Stimulated activated CD8-positive, alpha-beta memory T cell treated with anti-CD3 and anti-CD28 coated beads, Interleukin-2, amount 100 ng/mL, for 48 hours (primary cell): ENCODE results near the gene AEBP2.
A peak's percentile ranks its signal among the peaks of the same experiment; 100 is the strongest.
"Not testable (repeated sequence)": the region's sequence is repeated elsewhere in the genome, so short reads cannot be mapped to it uniquely, and the experiment has no call there.

Experiments used
- DNase-seq, 2 donors: peaks; one replicate each; pipeline ENCODE4 v3.0.0-alpha.2; 2020; ENCODE audit warnings: low read depth in 2 of 2

AEBP2 gene

DNA sequence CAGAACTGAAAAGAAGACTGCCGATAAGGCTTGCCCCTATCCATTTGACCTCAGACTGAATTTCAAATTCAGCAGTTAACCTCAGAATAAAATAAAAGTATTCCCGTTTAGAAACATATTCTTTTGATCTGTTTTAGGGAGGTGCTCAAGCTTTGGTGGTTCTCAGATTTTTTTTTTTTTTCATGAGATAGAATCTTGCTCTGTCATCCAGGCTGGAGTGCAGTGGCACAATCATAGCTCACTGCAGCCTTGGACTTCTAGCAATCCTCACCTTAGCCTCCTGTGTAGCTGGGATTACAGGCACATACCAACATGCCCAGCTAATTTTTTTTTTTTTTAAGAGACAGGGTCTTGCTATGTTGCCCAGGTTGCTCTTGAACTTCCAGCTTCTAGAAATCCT, 15.5 kb downstream of the AEBP2 start:
- no peak for DNase-seq

DNA sequence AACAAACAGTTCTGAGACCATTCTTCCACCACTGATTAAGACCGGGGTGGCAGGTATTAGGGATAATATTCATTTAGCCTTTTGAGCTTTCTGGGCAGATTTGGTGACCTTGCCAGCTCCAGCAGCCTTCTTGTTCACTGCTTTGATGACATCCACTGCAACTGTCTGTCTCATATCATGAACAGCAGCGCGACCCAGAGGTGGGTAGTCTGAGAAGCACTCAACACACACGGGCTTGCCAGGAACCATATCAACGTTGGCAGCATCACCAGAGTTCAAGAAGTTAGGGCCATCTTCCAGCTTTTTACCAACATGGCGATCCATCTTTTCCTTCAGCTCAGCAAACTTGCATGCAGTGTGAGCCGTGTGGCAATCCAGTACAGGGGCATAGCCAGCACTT, 16.9 kb downstream of the AEBP2 start:
- no peak for DNase-seq

DNA sequence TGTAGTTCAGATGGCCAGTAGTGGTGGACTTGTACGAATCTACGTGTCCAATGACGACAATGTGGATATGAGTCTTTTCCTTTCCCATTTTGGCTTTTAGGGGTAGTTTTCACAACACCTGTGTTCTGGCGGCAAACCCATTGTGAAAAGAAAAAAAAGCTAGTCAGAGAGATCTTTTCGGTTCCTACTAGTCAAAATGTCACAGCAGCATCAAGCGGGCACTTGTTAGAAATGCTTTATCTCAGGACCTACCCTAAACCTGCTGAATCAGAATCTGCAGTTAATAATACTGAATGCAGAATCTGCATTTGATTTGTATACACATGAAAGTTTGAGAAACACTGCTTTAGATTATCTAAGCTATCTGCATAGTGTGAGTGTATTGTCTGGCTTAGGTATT, 18.3 kb downstream of the AEBP2 start:
- no peak for DNase-seq

DNA sequence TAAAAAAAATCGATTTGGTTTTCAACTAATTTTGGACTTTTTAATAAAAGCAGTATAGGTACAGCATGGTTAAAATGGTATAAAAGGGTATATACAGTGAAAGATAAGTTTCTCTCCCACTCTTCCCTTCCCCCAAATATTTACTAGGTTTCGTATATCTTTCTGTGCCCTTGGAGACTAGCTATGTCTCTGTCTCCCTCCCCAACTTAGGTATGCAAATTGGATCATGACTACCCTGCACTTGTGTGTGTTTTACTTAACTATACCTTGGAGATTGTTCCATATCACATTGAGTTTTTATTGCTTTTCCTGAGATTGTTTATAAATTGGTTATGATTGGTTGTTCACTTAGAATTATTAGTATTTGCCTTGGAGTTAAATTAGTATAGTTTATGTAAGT, 19.4 kb downstream of the AEBP2 start:
- DNase-seq, result no peak

DNA sequence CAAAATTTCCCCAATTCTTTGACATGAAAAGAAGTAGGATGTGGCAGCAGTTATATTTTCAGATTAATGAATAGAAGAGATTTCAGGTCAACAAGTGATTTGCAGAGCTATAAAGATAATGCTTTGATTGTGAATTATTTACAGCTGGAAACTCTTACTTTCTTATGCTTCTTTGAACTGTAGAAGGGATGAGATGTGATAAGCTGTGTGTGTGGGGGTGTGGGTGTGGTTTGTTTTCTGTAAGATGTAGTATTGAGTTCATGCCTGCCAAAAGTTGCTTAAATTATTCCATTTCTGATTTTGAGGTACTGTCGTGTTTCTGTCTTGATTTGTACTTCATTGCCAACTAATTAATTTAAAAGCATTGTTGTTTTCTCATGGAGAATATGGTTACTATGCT, 22.7 kb downstream of the AEBP2 start:
- no peak for DNase-seq

DNA sequence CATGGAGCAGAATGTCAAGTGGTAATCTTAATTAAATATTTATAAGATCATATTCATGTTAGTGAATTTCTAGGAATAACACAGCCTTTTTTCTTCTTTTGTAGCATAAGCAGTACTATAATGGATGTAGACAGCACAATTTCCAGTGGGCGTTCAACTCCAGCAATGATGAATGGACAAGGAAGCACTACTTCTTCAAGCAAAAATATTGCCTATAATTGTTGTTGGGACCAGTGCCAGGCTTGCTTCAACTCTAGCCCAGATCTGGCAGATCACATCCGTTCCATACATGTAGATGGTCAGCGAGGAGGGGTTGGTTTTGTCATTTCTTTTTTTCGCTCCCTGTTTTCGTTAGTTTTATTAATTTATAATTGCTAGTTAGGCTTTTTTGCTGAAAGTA, 23.1 kb downstream of the AEBP2 start:
- no peak for DNase-seq

DNA sequence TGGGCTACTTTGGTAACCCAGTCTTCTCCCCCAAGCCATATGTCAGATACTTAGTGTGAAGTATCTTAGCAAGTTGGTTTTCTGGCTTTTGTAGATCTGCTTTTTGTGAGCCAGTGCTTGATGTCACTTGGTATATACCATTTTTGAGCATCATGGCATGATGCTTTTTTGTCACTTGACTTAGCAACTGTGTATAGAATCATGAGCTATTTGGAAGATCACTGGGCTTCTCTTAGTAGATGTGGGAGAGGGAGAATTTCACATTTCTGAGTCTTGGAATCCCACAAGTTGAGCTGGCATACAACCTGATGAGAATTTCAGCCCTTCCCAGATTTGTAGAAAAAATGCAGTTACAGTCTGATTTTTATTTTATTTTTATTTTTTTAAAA, 24.9 kb downstream of the AEBP2 start:
- DNase-seq, result no peak

DNA sequence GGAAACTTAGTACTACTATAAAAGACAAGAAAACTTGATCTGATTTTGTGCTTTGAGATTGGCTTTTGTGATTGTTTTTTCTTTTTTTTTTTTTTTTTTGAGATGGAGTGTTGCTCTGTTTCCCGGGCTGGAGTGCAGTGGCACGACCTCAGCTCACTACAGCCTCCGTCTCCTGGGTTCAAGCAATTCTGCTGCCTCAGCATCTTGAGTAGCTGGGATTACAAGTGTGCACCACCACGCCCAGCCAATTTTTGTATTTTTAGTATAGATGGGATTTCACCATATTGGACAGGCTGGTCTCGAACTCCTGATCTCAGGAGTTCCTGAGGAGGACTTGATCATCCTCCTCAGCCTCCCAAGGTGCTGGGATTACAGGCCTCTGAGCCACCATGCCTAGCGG, 26.4 kb downstream of the AEBP2 start:
- no peak for DNase-seq

DNA sequence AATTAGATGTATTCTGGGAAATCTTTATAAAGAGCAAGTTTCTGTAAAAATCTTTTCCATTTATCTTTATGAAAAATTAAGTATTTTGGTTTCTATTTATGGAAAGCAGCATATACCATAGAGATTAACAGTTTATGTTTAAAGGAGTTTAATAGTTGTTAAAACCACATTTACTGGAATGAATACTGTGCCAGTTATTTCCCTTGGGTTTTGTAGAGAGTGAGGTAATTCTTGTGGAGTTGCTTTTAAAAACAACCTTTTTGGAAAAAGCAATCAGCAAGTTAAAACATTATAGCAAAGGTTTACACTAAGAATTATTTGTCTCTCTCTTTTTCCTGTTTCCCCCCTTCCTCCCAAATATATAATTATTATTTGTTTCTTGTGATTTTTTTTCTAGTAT, 34.9 kb downstream of the AEBP2 start:
- no peak for DNase-seq

DNA sequence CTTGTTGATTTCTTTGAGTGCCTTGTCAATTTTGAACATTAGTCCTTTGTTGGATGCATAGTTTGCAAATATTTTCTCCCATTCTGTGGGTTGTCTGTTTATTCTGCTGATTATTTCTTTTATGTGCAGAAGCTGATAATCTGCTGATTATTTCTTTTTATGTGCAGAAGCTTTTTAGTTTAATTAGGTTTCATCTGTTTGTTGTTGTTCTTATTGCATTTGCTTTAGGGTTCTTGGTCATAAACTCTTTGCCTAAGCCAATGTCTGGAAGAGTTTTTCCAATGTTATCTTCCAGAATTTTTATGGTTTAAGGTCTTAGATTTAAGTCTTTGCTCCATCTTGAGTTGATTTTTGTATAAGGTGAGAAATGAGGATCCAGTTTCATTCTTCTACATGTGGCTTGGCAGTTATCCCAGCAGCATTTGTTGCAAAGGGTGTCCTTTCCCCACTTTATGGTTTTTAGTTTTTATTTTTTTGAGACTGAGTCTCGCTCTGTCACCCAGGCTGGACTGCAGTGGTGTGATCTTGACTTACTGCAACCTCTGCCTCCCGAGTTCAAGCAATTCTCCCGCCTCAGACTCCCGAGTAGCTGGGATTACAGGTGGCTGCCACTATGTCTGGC, 36.7 kb downstream of the AEBP2 start:
- not testable (repeated sequence) for DNase-seq

DNA sequence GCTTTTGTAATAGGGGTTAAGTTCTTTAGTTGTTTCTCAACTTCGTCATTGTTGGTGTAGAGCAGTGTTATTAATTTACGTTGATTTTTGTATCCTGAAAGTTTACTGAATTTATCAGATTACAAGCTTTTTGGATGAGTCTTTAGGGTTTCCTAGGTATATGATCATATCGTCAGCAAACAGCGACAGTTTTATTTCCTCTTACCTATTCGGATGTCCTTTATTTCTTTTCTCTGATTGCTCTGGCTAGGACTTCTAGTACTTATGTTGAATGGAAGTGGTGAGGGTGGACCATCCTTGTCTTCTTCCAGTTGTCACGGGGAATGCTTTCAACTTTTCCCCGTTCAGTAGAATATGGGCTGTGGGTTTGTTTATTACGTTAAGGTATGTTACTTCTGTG, 37.8 kb downstream of the AEBP2 start:
- no peak for DNase-seq

DNA sequence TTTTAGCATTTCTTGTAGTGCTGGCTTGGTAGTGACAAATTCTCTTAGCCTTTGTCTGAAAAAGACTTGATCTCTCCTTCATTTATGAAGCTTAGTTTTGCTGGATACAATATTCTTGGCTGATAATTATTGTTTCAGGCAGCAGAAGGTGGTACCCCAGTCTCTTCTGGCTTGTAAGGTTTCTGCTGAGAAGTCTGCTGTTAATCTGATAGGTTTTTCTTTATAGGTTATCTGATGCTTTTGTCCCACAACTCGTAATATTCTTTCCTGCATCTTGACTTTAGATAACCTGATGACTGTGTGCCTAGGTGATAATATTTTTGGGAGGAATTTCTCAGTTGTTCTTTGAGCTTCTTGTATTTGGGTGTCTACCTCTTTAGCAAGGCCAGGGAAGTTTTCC, 41.2 kb downstream of the AEBP2 start:
- DNase-seq, result no peak

DNA sequence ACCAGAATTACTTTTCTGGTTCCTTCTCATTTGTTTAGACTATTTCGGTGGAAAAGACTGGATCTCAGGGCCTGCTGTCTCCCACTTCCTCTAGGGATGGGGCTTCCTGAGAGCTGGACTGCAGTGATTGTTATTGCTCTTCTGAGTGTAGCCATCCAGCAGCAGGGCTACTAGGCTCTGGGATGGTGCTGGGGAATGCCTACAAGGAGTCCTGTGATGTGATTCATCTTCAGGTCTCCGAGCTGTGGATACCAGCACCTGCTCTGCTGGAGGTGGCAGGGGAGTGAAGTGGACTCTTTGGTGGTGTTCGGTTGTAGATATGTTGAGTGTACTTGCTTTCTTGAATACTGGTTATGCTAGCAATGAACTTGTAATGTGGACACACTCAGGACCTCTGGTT, 42.7 kb downstream of the AEBP2 start:
- DNase-seq, result no peak

DNA sequence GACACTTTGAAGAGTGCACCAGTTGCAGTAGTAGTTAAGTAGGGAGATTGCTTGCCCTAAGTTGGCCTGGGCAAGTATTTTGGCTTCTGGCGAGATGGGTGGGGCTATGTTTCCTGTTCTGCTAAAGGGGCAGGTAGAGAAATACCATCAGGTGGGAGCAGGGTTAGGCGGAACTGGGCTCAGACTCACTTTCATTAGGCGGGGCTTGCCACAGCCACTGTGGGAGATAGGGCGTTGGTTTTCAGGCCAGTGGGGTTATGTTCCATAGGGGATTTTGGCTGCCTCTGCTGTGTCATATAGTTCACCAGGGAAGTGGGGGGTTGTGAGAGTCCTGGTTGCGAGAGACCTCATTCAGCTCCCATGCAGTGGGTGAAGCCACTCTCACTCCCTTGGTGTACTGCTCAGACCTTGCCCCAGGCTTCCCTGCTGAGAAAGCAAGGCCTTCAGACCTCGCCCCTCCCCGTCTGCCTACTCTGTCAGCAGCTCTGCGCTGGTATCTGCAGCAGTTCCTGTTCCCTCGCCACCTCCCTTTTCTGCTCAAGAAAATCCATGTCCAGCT, 43.3 kb downstream of the AEBP2 start:
- peak; percentile 59 to 61 for DNase-seq

DNA sequence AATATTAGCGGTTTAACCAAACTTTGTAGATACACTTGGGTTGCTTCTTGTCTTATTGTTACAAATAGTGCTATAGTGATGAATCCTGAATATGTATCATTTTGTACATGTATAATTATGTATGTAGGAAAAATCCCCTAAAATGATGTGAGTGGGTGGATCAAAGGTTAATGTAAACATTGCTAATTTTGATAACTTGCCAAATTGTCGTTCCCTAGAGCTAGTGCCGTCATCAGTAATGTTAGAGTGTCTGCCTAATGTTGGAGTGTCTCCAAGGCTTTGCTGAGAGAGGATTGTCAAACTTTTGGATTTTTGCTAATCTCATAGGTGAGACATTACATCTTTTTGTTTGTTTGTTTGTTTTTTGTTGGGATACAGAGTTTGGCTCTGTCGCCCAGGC, 44.4 kb downstream of the AEBP2 start:
- no peak for DNase-seq

DNA sequence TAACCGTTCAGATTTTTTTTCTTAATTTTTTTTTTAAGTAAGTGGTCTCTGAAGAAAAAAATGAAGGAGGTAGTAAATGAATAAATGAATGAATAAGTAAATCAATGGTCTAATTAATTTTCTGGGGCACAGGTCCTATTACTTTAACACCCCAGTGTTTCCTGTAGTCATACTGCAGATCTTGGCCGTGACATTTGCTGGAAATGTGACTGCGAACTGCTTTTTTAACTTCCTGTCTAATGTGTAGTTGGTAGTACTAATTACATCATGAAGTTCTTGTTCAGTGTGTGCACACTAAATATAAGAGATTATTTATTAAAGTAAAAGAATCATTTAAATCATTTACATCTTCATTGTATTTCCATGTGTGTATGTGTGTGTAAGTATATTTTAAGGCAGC, 45.4 kb downstream of the AEBP2 start:
- DNase-seq, result no peak

DNA sequence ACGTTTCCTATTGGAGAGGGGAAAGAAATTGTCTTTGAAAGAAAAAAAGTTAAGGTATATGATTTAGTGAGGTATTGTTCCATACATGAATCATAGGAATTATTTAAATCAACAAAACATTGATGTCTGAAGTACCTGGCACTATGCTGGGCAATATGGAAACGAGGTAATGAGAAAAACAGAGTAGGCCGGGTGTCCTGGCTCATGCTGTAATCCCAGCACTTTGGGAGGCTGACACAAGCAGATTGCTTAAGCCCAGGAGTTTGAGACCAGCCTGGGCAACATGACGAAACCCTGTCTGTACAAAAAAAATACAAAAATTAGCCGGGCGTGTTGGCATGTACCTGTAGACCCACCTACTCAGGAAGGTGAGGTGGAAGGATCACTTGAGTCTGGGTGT, 45.9 kb downstream of the AEBP2 start:
- no peak for DNase-seq

DNA sequence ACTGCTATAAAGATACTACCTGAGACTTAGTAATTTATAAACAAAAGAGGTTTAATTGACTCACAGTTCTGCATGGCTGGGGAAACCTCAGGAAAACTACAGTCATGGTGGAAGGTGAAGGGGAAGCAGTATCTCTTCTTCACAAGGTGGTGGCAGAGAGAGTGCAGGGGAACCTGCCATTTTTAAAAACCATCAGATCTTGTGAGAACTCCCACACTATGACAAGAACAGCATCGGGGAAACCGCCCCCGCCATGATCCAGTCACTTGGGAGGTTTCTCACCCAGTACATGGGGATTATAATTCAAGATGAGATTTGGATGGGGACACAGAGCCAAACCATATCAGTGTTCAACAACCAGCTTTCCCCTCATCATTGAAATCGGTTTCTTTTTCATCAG, 49.9 kb downstream of the AEBP2 start:
- DNase-seq, result no peak

DNA sequence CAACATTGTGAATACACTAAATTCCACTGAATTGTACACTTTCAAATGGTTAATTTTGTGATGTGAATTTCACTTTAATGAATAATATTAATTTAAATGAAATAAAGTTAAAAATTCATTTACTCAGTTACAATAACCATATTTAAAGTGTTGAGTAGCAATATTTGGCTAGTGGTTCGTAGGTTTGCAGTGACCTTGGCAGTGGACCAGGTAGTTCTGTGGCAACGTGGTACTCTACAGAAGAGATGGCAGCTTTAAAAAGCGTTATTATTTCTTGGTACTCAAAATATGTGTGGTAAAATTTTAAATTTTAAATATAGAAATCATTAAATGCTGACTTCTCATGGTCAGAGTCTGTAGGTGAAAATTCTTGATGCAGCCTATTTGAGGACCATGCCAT, 51.6 kb downstream of the AEBP2 start:
- DNase-seq, result no peak

DNA sequence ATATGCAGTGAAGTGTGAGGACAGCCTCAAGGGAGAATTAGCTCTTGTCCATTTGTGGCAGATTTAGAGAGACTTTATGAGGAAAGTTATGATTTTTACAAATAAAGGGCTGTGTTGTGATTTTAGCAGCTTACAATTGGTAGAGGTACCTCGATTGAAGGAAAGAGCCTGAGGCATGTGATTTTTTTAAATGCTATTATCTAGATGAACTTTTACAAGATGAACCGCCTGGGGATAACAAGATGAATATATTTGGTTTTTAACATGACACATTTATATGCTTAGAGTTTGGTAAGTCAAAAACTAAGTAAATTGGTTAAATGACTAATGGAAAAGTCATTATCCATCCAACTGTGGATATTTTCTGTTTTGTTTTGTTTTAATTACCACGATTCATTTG, 52.6 kb downstream of the AEBP2 start:
- no peak for DNase-seq

DNA sequence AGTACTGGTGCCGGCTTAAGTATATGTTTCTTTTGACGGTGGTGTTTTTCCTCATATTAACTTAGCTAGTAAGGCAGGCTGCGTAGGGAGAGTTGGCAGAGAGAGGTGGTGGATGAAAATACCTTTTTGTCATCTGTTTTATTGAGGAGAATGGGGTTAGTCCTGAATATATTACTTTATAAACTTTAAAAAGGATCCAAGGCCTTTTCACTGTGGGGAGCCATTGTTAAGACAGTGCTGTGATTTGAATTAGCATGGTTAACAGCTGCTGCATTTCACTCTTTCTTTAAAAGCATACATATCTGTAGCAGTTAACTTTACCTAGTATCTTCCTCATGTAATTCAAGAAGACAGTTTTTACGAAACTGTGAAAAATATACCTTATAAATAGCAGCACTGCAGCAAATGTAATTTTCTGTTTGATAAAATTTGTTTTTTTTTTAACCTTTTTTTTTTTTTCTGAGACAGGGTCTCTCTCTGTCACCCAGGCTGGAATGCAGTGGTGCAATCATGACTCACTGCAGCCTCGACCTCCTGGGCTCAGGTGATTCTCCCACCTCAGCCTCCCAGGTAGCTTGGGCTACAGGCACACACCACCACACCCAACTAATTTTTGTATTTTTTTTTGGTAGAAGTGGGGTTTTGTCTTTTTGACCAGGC, 57.1 kb downstream of the AEBP2 start:
- no peak for DNase-seq

DNA sequence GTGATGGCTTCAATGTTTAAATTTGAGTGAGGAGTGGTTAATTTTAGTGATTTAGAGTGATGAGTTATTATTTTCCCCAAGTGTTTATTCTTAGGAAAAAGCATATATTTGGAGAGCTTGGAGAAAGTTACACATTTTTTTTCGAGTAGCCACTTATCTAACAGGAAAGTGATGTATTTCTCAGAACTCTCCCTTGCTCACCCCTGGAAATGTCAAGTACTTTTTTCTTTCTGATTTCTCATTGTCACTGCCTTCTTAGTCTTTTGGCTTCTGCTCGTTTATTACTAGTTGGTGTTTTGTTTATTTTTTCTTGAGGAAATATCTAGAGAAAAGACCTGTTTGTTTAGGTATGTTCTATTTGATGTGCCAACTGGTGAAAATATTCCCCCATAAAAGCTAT, 58.8 kb downstream of the AEBP2 start:
- no peak for DNase-seq

DNA sequence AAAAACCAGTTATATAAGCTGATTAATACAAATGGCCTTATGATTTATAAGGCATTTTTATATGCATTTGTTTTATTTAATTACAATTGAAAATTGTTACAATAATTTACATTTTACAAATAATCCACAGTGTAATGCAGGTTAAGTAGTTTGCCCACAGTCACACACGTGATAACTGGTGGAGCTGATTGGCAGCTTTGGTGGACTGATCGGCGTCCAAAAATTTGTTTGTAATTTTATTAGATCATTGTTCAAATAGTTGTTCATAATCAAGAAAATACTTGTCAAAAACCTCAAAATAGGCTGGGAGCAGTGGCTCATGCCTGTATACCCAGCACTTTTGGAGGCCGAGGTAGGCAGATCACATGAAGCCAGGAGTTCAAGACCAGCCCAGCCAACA, 59.7 kb downstream of the AEBP2 start:
- no peak for DNase-seq

DNA sequence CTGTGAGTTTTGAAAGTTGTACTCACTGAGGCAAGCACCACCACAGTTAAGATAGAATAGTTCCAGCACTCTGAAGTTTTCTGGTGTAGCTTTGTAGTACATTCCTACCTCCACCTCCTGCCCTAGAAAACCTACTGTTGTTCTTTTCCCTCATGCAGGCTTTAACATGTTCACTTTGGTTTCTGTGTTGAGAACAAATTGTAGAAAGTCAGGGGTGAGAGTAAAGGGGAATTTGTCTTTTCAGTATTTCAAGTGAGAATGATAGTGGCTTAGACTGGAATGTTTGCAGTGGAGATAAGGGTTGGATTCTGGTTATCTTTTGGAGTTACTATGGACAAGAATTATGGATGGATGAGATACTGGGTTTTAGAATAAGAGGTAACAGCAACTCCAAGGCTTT, 67.2 kb downstream of the AEBP2 start:
- no peak for DNase-seq
